ENCODE measurements around the gene NHLH1. TPM values are rescaled to one million over a fixed set of nuclear protein-coding genes. Genes with fewer than 3 reads are reported as not detected.

NHLH1 gene
- total RNA-seq, 1 experiment from 2014 or later: 0.12 TPM

- BruUV-seq (replicated peaks): no TSS peak
- no peak for TF ChIP-seq CTCF (IDR thresholded peaks at IDR 0.05; ENCODE audit: unreplicated experiment)
- peaks cover 39% of the 10 kb centered on the region for H3K27me3 Mint-ChIP-seq (ENCODE audit: insufficient read depth, unreplicated experiment)
- H3K9me3 Mint-ChIP-seq (ENCODE audit: unreplicated experiment): no peaks in the 10 kb centered on the region
- ChIA-PET CTCF (interaction anchor here (0.7 to 10.1 kb wide), 5 partner anchors 9 to 270 kb away, joined by 3 to 181 read pairs (median 9); no protein-coding TSS in a partner anchor), POLR2A (interaction anchor here (0.8 kb wide), 1 partner anchor 272 kb away, joined by 3 read pairs; no protein-coding TSS in a partner anchor)
- no peak overlapping the region for H3K4me3 Mint-ChIP-seq (ENCODE audit: unreplicated experiment)
- H3K27ac Mint-ChIP-seq (ENCODE audit: low read depth, unreplicated experiment): no peak overlapping the region
- H3K36me3 Mint-ChIP-seq (ENCODE audit: insufficient read depth, unreplicated experiment): no peaks in the 10 kb centered on the region
- H3K4me1 Mint-ChIP-seq (ENCODE audit: insufficient read depth, unreplicated experiment): peaks cover 4% of the 10 kb centered on the region
- intact Hi-C loops (cut with micrococcal nuclease): loop anchor here (10.0 kb wide), 2 partner anchors 326 to 436 kb away; no protein-coding TSS in a partner anchor
- no peak for DNase-seq (ENCODE audit: unreplicated experiment)
Measured at GRCh38 chr1:160370561-160371345, 3.9 kb downstream of the NHLH1 start.

- Mint-ChIP-seq H3K27ac (ENCODE audit: low read depth, unreplicated experiment) (no peak overlapping the region), H3K4me1 (ENCODE audit: insufficient read depth, unreplicated experiment) (peaks cover 8% of the 10 kb centered on the region), H3K36me3 (ENCODE audit: insufficient read depth, unreplicated experiment) (no peaks in the 10 kb centered on the region), H3K9me3 (ENCODE audit: unreplicated experiment) (no peaks in the 10 kb centered on the region), H3K4me3 (ENCODE audit: unreplicated experiment) (no peak overlapping the region), H3K27me3 (ENCODE audit: insufficient read depth, unreplicated experiment) (peaks cover 39% of the 10 kb centered on the region)
- DNase-seq (ENCODE audit: unreplicated experiment): no peak
- TF ChIP-seq CTCF (IDR thresholded peaks at IDR 0.05; ENCODE audit: unreplicated experiment): no peak
- intact Hi-C loops (cut with micrococcal nuclease): loop anchor here (10.0 kb wide), 2 partner anchors 326 to 436 kb away; no protein-coding TSS in a partner anchor
- BruUV-seq (replicated peaks): no TSS peak
- CTCF ChIA-PET: interaction anchor here (0.7 to 10.1 kb wide), 5 partner anchors 8 to 270 kb away, joined by 3 to 181 read pairs (median 9); no protein-coding TSS in a partner anchor
- POLR2A ChIA-PET: interaction anchor here (0.8 kb wide), 1 partner anchor 272 kb away, joined by 3 read pairs; no protein-coding TSS in a partner anchor
Measured at GRCh38 chr1:160371346-160371631, 4.4 kb downstream of the NHLH1 start.

DNA sequence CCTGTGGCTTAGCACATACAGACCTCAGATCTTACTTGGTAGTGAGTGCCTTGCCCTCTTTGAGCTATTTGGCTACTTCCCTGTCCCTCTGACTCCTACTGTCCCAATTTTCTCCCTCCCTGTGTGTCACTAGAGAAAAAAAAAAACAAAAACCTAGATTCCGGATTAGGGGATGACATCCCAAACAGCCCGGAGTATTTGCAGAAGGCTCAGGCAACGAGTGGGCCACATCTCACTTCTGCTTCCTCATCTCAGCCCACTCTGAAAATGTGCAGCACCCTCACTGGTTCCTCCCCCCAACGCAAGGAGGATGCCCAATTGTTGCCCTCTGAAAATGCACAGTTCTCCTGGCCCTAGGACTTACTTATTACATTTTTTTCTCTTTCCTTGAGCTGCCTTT is 4.9 kb downstream of the NHLH1 start:
- H3K4me1 Mint-ChIP-seq (ENCODE audit: insufficient read depth, unreplicated experiment): peaks cover 13% of the 10 kb centered on the region
- intact Hi-C loops (cut with micrococcal nuclease): loop anchor here (10.0 kb wide), 2 partner anchors 327 to 437 kb away; no protein-coding TSS in a partner anchor
- ChIA-PET CTCF (interaction anchor here (0.5 to 10.1 kb wide), 8 partner anchors 8 to 271 kb away, joined by 3 to 181 read pairs (median 4); no protein-coding TSS in a partner anchor), POLR2A (interaction anchor here (0.8 to 1.6 kb wide), 2 partner anchors 10 to 273 kb away, joined by 3 read pairs; no protein-coding TSS in a partner anchor)
- no peaks in the 10 kb centered on the region for H3K9me3 Mint-ChIP-seq (ENCODE audit: unreplicated experiment)
- no peak overlapping the region for H3K4me3 Mint-ChIP-seq (ENCODE audit: unreplicated experiment)
- no TSS peak for BruUV-seq (replicated peaks)
- H3K27me3 Mint-ChIP-seq (ENCODE audit: insufficient read depth, unreplicated experiment): peaks cover 39% of the 10 kb centered on the region
- no peak for TF ChIP-seq CTCF (IDR thresholded peaks at IDR 0.05; ENCODE audit: unreplicated experiment)
- H3K27ac Mint-ChIP-seq (ENCODE audit: low read depth, unreplicated experiment): no peak overlapping the region
- no peaks in the 10 kb centered on the region for H3K36me3 Mint-ChIP-seq (ENCODE audit: insufficient read depth, unreplicated experiment)
- no peak for DNase-seq (ENCODE audit: unreplicated experiment)

- intact Hi-C loops (cut with micrococcal nuclease): loop anchor here (10.0 kb wide), 2 partner anchors 329 to 439 kb away; no protein-coding TSS in a partner anchor
- H3K27ac Mint-ChIP-seq (ENCODE audit: low read depth, unreplicated experiment): no peak overlapping the region
Measured at GRCh38 chr1:160373696-160374095, 6.8 kb downstream of the NHLH1 start.

More at GRCh38 chr1:160373696-160374095, 6.8 kb downstream of the NHLH1 start:
- DNase-seq (ENCODE audit: unreplicated experiment): no peak
- TF ChIP-seq CTCF (IDR thresholded peaks at IDR 0.05; ENCODE audit: unreplicated experiment): no peak
- no TSS peak for BruUV-seq (replicated peaks)
- H3K4me1 Mint-ChIP-seq (ENCODE audit: insufficient read depth, unreplicated experiment): peaks cover 13% of the 10 kb centered on the region
- H3K4me3 Mint-ChIP-seq (ENCODE audit: unreplicated experiment): no peak overlapping the region
- peaks cover 25% of the 10 kb centered on the region for H3K27me3 Mint-ChIP-seq (ENCODE audit: insufficient read depth, unreplicated experiment)
- ChIA-PET CTCF (interaction anchor here (0.5 to 10.1 kb wide), 9 partner anchors 9 to 232 kb away, joined by 3 to 181 read pairs (median 5); partner anchors contain the start of genes COPA, NCSTN and NHLH1), POLR2A (interaction anchor here (0.6 to 1.0 kb wide), 2 partner anchors 98 to 113 kb away, joined by 3 read pairs; no protein-coding TSS in a partner anchor)
- H3K36me3 Mint-ChIP-seq (ENCODE audit: insufficient read depth, unreplicated experiment): no peaks in the 10 kb centered on the region
- H3K9me3 Mint-ChIP-seq (ENCODE audit: unreplicated experiment): no peaks in the 10 kb centered on the region

Data from MCF 10A (cell line).